Colon (tissue), 2 donors: ENCODE data around the gene BLID.

Source experiments
- FAIRE-seq: peaks from 2 replicates; lab custom pipeline; 2012; peaks lifted over from hg19 to GRCh38; lab: Jason Lieb, UNC
- donor health status: control.
- donor health status: control.

Gene BLID

GRCh38 chr11:122081073-122081472 lies 34.9 kb downstream of the BLID start:
- FAIRE-seq: no peak

DNA sequence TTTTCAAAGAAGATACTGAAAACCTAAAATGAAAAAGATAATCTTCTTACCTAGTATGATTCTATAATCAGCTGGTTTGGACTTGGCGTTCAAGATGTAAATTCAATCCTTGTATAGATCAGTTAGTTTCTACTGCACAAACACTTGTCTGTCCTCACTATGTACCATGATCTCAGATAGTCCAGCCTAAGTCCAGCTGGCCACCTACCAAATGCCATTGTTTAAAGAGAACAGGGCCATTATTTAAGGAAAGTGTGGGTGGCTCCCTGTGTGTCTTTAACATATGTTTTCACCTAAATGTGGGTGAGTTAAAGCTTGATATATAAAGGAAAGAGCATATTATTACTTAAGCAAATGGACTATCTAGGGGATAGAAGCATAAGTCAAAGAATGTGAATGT lies 38.6 kb downstream of the BLID start:
- FAIRE-seq: no peak

- FAIRE-seq: no peak
Measured at GRCh38 chr11:122076512-122077120, 39.4 kb downstream of the BLID start.

DNA sequence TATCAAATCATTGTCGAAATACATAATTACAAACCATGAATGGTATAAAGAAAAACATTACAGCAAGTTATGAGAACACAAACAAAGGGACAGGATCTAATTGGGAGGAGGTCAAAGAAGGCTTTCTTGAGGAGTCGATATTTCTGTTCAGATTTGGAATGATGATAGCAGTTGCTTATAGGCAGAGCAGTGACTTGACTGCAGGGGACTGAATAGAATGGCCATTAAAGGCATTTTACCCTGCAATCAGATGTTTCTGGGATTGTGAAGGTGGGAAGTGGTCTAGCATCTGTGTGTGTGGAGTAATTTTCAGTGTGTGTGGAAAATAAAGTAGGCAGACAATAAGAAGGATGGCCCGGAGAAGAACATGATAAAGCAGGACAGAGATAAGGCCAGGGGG lies 41.0 kb downstream of the BLID start:
- FAIRE-seq: no peak

DNA sequence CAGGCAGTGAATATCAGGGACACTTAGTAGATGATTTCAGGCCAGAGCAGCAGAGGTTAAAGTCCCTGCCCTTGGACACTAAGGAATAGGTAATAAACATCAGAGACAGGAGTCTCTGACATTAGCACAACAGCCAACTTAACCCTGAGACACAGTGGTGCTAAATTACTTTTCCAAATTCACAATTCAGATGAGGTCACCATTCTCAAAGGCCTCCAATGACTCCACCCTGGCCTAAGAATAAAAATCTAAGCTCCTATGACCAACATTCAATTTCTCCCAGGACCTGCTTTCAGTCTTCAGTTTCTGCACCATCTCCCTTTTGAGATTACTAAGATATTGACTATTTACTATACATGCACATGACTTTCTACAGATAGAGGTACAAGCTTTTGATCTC lies 42.0 kb downstream of the BLID start:
- no peak for FAIRE-seq

DNA sequence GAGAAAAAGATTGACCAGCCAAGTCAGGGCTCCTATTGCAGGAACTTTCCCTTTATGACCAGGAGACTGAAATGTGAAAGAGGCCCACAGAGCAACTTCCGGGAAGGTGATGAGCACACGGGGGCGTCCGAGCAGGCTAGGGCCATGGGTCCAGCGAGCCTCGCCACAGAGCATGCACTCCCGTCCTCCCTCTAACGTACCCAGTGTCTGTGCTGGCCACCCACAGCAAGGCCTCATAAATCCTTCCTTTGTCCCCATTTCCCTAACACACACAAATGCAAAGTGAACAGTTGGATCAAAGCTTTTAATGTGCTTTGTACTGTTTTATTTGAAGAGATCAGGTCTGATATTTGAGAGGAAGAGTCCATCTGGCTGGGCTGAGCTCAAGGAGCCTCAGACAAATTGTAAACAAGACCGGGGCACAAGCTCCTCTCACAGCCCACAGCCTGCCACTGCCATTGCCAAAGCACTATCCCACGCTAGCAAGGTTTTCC lies 44.3 kb downstream of the BLID start:
- no peak for FAIRE-seq

DNA sequence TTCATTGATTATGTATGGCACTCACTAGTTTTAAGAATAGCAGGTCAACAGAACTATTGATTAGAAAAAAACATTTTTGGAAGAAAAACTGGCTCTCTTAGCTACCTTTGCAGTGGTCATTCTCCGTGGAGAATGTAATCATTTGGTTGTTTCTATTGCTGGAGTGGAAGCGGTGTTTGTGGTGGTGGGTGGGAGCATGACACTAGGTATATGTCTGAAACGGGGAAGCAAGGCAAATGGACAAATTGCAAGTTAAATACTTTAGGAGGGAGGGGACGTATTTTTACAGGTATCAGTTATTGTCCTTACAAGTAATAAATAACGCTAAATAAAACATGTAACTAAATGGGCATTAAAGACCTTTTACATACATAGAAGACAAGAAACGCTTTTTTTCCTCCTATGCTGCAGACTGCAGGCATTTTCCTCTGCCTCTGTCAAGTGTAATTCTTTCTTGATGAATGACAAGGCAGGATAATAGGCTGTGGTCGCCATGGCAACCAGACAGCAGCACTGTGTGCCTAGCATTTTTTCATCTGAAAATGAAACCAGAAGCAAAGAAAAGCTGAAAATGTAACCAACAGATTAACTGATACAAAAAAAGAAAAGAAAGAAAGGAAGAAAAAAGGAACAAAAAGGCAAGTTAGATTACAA lies 46.2 kb downstream of the BLID start:
- FAIRE-seq: no peak

- no peak for FAIRE-seq
Measured at GRCh38 chr11:122068837-122069236, 47.2 kb downstream of the BLID start.

- no peak for FAIRE-seq
Measured at GRCh38 chr11:122068141-122068540, 47.9 kb downstream of the BLID start.
